Dedifferentiated amniotic fluid mesenchymal stem cell (primary cell): ENCODE results near the gene ZSCAN20.
"Not testable (repeated sequence)": the region's sequence is repeated elsewhere in the genome, so short reads cannot be mapped to it uniquely, and the experiment has no call there.

ENCODE experiments used
- DNase-seq: peaks from one replicate; pipeline ENCODE4 v3.0.0-alpha.2; 2016; ENCODE audit errors: extremely low spot score

Gene ZSCAN20

GRCh38 chr1:33488624-33489023 lies 16.2 kb downstream of the ZSCAN20 start:
- DNase-seq, result no peak

- no peak for DNase-seq
Observed at GRCh38 chr1:33494929-33495328, 22.5 kb downstream of the ZSCAN20 start.

GRCh38 chr1:33497410-33497809 lies 25.0 kb downstream of the ZSCAN20 start:
- DNase-seq, result no peak

DNA sequence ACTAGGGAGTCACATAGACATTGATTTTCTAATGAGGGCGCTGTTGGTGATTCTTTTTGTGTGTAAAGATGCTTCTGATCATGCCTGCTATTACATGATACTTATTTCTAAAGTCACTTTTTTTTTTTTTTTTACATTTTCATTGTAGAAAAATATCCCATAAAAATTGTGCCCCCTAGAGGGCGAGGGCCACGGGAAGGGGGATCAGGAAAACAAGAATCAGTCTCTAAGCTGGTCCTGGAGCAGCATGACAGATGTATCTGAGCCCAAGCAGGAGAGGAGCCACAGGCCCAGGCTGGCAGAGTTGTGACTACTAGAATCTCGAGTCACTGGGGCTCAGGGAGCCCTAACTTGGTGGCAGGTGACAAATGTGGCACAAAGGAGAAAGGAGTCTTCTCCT lies 28.1 kb downstream of the ZSCAN20 start:
- DNase-seq, result no peak

DNA sequence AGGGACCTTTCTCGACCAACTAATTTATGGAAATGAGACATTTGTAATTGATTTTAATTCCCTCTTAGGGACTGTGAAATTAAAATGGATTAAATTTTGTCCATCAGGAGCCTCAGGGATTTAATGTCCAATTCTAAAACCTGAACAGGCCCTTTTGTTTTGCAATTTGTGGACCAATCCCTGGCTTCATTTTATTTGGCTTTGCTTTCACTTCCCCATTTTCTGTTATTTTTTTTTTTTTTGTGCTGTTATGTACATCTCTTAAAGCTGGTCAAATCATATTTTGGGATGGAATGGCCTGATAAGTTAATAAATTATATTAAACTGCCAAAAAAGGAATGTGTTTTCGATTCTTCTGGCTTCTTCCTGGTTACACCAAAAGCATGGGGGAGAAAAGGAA lies 28.9 kb downstream of the ZSCAN20 start:
- no peak for DNase-seq

DNA sequence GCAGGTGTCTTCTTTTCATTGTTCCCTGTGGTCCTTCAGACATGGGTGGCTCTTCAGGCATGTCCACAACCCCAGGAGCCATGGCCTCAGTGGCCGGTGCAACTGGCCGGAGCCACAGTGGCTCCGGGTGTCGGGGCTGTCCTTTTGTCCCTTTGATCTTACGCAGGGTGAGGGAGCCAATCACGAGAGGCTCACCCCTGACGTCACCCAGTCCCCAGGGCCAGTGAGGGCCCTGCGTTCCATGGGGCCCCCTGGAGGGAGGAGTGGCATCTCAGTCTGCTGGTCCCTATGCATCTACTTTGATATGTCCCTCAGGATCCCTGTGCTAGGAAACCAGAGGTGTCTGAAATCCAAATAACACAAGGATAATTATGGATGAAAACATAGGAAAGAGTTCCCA lies 29.3 kb downstream of the ZSCAN20 start:
- no peak for DNase-seq

- no peak for DNase-seq
Observed at GRCh38 chr1:33502726-33503125, 30.3 kb downstream of the ZSCAN20 start.

- DNase-seq, result no peak
Observed at GRCh38 chr1:33503506-33503905, 31.1 kb downstream of the ZSCAN20 start.

DNA sequence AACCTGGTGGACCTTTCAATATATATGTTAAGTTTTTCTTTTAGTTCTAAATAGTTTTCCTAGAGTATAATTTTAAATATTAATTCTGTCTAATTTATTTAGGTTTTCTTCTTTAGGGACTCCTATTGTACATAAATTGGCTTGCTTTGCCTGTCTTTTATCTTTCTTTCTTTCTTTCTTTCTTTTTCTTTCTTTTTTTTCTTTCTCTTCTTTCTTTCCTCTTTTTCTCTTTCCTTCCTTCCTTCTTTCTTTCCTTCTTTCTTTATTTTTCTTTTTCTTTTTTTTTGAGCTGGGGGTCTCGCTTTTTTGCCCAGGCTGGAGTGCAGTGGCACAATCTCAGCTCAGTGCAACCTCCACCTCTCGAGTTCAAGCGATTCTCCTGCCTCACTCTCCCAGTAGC lies 35.2 kb downstream of the ZSCAN20 start:
- no peak for DNase-seq

DNA sequence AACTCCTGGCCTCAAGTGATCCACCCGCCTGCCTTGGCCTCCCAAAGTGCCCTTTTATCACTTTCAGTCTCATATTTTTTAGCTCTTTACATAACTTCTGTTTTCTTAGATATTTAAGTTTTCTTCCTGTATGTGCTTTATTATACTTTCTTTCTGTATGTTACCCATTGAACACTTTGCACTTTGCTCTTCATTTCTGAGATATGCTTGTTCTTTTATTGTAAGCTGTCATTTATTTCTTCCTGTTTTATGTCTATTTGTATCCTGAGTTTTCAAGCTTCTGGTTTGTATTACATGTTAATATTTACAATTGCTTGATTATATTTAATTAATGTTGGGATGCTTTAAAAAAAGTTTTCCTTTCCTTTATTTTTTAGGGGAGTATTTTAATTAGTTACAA lies 35.7 kb downstream of the ZSCAN20 start:
- no peak for DNase-seq

DNA sequence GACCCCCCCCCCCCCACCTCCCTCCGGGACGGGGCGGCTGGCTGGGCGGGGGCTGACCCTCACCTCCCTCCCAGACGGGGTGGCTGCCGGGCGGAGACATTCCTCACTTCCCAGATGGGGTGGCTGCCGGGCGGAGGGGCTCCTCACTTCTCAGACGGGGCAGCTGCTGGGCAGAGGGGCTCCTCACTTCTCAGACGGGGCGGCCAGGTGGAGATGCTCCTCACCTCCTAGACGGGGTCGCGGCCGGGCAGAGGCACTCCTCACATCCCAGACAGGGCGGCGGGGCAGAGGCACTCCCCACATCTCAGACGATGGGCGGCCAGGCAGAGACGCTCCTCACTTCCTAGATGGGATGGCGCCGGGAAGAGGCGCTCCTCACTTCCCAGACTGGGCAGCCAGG lies 36.8 kb downstream of the ZSCAN20 start:
- DNase-seq, result not testable (repeated sequence)

DNA sequence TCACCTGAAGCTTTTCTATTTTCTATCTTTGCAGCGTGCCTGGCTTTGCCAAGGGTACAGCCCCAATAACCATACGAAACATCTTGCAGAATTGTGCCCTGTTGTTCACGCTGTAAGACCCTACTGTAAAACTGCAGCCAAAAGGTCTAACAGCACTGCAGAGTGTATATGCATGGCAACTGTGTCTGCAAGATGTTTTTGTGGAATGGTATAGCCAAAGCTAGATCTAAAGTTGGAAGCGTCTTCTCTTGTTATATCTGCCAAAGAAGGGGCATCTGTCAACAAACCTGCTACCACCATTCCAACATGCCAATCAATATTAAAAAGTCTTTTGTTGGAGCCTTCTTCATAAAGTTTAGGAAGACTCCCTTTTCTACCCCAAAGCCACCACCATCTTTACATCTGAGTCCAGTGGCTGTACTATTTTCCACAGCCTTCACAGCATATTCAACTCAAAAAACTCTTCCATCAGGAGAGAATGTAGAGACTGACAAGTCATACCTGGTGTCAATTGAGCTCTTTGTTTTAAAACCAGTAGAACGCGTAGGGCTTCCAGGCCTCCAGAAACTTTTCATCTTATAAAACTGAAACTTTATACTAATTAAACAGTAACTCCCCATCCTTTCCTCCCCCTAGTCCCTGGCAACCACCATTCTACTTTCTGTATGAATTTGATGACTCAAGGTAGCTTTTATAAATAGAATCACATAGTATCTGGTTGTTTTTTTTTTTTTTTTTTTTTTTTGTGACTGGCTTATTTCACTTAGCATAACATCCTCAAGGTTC lies 40.0 kb downstream of the ZSCAN20 start:
- no peak for DNase-seq

DNA sequence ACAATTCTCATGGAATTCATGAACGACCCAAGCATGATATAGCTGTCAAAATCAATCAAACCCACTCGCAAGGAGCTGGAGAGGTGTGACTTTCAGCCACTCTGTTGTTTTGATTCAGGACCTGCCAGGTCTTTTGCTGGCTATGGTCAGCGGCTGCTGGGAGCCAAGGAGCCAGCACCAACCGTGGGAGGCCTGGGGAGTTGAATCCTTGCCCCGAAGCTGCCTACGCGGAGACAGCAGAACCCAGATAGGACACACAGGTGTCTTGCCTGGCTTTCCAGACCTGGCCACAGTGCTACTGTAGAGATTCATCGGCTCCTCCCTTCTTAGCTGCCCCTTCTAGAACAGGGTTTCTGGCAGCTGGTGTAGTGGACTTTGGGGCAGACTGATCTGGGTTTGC lies 42.7 kb downstream of the ZSCAN20 start:
- no peak for DNase-seq

DNA sequence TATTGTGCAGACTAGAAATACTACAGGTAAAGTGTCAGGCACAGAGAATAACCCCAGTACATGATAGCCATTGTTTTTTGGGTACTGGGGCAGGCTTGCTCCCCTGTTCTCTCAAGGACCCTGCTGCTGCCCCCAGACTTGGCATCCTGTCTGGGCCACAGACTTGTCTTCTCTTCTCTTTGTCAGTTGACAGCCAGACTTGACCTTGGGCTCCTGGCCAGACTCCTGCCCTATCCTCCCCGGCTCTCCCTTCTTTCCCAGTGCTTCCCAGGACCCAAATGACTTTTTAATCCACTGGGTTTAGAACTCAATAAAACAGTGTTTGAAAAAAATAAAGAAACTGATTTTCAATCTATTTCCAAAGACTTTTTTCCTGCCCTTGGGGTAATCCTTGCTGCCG lies 43.2 kb downstream of the ZSCAN20 start:
- DNase-seq, result no peak

DNA sequence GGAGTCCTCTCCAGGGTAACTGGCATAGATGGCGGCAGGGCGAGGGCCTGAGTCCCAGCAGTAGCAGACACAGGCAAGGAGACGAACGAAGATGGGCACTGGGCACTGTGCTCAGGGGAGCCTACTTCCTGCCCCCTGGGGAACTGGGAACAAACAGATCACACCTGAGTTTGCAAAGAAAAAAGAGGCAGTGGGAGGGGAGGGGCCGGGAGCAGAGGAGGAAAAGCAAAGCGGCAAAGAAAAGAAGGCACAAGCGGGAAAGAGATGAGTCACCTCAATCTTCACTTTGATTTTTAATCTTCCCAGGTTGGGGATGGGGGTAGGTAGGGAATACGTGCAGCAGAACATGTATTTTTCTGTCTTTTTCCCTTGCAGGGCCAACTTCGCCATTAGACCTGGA lies 44.0 kb downstream of the ZSCAN20 start:
- no peak for DNase-seq

- no peak for DNase-seq
Observed at GRCh38 chr1:33516891-33517567, 44.6 kb downstream of the ZSCAN20 start.

- DNase-seq, result no peak
Observed at GRCh38 chr1:33517596-33518250, 45.3 kb downstream of the ZSCAN20 start.

DNA sequence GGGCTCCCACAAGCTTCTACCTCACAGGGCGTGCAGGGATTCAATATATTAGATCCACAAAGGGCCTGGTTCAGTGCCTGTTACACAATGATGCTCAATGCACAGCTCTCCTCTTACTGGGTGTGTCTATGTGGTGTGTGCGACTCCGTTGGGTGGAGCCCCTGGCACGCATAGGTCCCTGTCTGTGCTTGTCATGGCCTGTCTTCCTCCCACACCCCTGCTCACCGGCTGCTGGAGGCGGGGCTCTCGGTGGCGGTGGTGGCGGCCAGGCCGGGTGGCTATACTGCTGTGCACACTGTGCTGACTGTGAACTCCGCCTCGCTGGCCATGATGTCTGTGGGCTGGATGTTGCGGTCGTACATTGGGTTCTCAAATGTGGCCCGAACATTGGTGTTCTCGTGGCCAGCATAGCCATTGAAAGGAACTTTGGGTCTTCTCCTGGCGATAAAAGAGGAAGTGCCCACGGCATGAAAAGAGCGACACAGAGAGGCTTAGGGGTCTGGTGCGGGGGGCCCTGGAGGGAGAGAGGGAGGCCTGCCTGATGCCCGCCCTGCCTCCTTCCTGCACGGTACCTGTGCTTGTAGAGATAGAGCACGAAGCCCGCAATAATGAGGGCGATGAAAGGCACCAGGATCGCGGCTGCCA lies 46.9 kb downstream of the ZSCAN20 start:
- no peak for DNase-seq

GRCh38 chr1:33524586-33524985 lies 52.1 kb downstream of the ZSCAN20 start:
- DNase-seq, result no peak

- DNase-seq, result no peak
Observed at GRCh38 chr1:33527934-33528333, 55.5 kb downstream of the ZSCAN20 start.

DNA sequence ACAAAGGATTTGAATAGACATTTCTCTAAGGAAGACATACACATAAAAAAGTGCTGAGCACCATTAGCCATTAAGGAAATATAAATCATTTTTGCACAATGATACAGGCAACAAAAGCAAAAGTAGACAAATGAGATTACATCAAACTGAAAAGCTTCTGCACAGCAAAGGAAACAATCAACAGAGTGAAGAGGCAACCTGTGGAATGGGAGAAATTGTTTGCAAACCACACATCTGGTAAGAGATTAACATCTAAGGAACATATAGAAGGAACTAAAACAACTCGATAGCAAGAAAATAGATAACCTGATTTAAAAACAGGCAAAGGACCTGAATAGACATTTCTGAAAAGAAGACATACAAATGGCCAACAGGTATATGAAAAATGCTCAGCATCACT lies 57.5 kb downstream of the ZSCAN20 start:
- no peak for DNase-seq

- no peak for DNase-seq
Observed at GRCh38 chr1:33532250-33532649, 59.8 kb downstream of the ZSCAN20 start.

GRCh38 chr1:33532936-33533335 lies 60.5 kb downstream of the ZSCAN20 start:
- no peak for DNase-seq
